ENCODE results near the gene HNF1B.

GRCh38 chr17:37742762-37743611 is 1.9 kb downstream of the HNF1B start:
- TF ChIP-seq POLR2AphosphoS5 (IDR thresholded peaks at IDR 0.05; ENCODE audit: low read depth, low read length), result no peak
- no peak for TF ChIP-seq POLR2A (IDR thresholded peaks at IDR 0.05; ENCODE audit: low read depth, low read length)
